A549 (cell line): ENCODE results near the gene KCTD6. TPM values are rescaled to one million over a fixed set of nuclear protein-coding genes. Genes with fewer than 3 reads are reported as not detected.

ENCODE experiments used
- ATAC-seq, 2 experiments: fragments of 200-7000 bp in 1 of 2; fragments of >200 bp in 1 of 2; cut with Nextera tagmentation in 1 of 2; cut with Tn5 transposase in 1 of 2; 3 replicates each; pipeline versions ENCODE4 v1.8.0 to v1.9.1; 2018 to 2020; ENCODE audit warnings: mild to moderate bottlenecking in 1 of 2, moderate library complexity in 1 of 2
- CTCF ChIA-PET: fragments of 300-600 bp; sonication (Branson Sonifier 250); formaldehyde crosslinking; extraction: SDS; loops from one replicate; lab custom pipeline; 2021; ENCODE audit warnings: antibody characterized with exemption, inconsistent platforms; lab: Yijun Ruan, JAX
- POLR2A ChIA-PET: fragments of 350-600 bp; formaldehyde crosslinking; extraction: SDS; loops from one replicate; lab custom pipeline; 2021; ENCODE audit warnings: antibody characterized with exemption, inconsistent platforms; lab: Yijun Ruan, JAX
- DNase-seq, 2 experiments: peaks; one replicate each; pipeline versions ENCODE4 v3.0.0 to v3.0.0-alpha.2; 2011 to 2016; ENCODE audit warnings: low read depth in 1 of 2, low spot score in 1 of 2
- FAIRE-seq: peaks from 2 replicates; lab custom pipeline; 2011; peaks lifted over from hg19 to GRCh38; lab: Jason Lieb, UNC
- H3K27ac ChIP-seq, 2 experiments: fragments of >200 bp; sonication (Bioruptor Twin); formaldehyde crosslinking; 3 replicates each; pipeline ENCODE4 v1.5.1; 2016 to 2017
- H3K4me1 ChIP-seq: fragments of >200 bp; sonication (Bioruptor Twin); formaldehyde crosslinking; 3 replicates; pipeline ENCODE4 v1.6.1; 2016
- H3K4me2 ChIP-seq: fragments of >200 bp; sonication (Bioruptor Twin); formaldehyde crosslinking; 3 replicates; pipeline ENCODE4 v1.6.1; 2016
- H3K4me3 ChIP-seq: fragments of >200 bp; sonication (Bioruptor Twin); formaldehyde crosslinking; 3 replicates; pipeline ENCODE4 v1.5.1; 2016
- H3K9me3 ChIP-seq: fragments of >200 bp; sonication (Bioruptor Twin); formaldehyde crosslinking; 3 replicates; pipeline ENCODE4 v1.6.1; 2016
- ATOH8 ChIP-seq: fragments of 250-450 bp; sonication (Bioruptor Pico); IDR thresholded peaks from 2 replicates; pipeline ENCODE4 v1.5.0; 2020; ENCODE audit warnings: low read depth, mild to moderate bottlenecking, moderate library complexity
- CBX2 ChIP-seq: fragments of 200-600 bp; sonication (generic); IDR thresholded peaks from 2 replicates; pipeline ENCODE4 v1.6.1; 2016; ENCODE audit warnings: low read depth, mild to moderate bottlenecking, borderline replicate concordance
- CHD2 ChIP-seq: fragments of 150-350 bp; IDR thresholded peaks from 2 replicates; pipeline ENCODE4 v1.6.1; 2014; ENCODE audit warnings: low read length; ENCODE audit not compliant: partially characterized antibody
- EHMT2 ChIP-seq: fragments of 200-600 bp; sonication (generic); IDR thresholded peaks from 2 replicates; pipeline ENCODE4 v1.6.1; 2016; ENCODE audit warnings: antibody characterized with exemption, low read depth, mild to moderate bottlenecking, moderate library complexity
- ELK1 ChIP-seq: fragments of 150-350 bp; IDR thresholded peaks from 2 replicates; pipeline ENCODE4 v1.6.1; 2014; ENCODE audit warnings: low read depth, mild to moderate bottlenecking, low read length
- EP300 ChIP-seq, 2 experiments: fragments of >200 bp; sonication (Bioruptor Twin); formaldehyde crosslinking; IDR thresholded peaks; 2 replicates in 1 of 2; 3 replicates in 1 of 2; pipeline ENCODE4 v1.6.1; 2016 to 2017
- HES2 ChIP-seq: fragments of >200 bp; sonication (Bioruptor Twin); formaldehyde crosslinking; IDR thresholded peaks from 2 replicates; pipeline ENCODE4 v1.6.1; 2016
- HEYL ChIP-seq: fragments of 250-450 bp; sonication (Bioruptor Pico); IDR thresholded peaks from 2 replicates; pipeline ENCODE4 v1.8.0; 2021; ENCODE audit warnings: mild to moderate bottlenecking, moderate library complexity
- MAFK ChIP-seq: fragments of 450-650 bp; IDR thresholded peaks from 2 replicates; pipeline ENCODE4 v1.6.1; 2014; ENCODE audit not compliant: partially characterized antibody
- MAZ ChIP-seq: fragments of 150-350 bp; IDR thresholded peaks from 2 replicates; pipeline ENCODE4 v1.6.1; 2014; ENCODE audit warnings: antibody characterized with exemption, low read depth, low read length, borderline replicate concordance
- MYC ChIP-seq: IDR thresholded peaks from 2 replicates; pipeline ENCODE4 v1.6.1; 2012; ENCODE audit warnings: mild to moderate bottlenecking, inconsistent platforms, low read length, improper control_type of control experiment, borderline replicate concordance
- NFE2L2 ChIP-seq: fragments of 150-350 bp; conservative IDR thresholded peaks from 2 replicates; pipeline ENCODE4 v1.6.1; 2014; ENCODE audit warnings: low read length
- NPAS2 ChIP-seq: fragments of 250-450 bp; sonication (Bioruptor Pico); IDR thresholded peaks from 2 replicates; pipeline ENCODE4 v1.8.0; 2022; ENCODE audit warnings: mild to moderate bottlenecking, moderate library complexity, borderline replicate concordance
- PHF8 ChIP-seq: fragments of 200-600 bp; sonication (generic); IDR thresholded peaks from 2 replicates; pipeline ENCODE4 v1.6.1; 2016; ENCODE audit warnings: low read depth, mild to moderate bottlenecking, antibody characterized with exemption, moderate library complexity, borderline replicate concordance
- RAD21 ChIP-seq, 2 experiments: fragments of >200 bp in 1 of 2; sonication (Bioruptor Twin) in 1 of 2; formaldehyde crosslinking in 1 of 2; IDR thresholded peaks in 1 of 2; conservative IDR thresholded peaks in 1 of 2; 2 replicates in 1 of 2; 3 replicates in 1 of 2; pipeline ENCODE4 v1.6.1; 2012 to 2018; ENCODE audit warnings: inconsistent platforms in 1 of 2
- RARB ChIP-seq: fragments of 250-450 bp; sonication (Bioruptor Pico); IDR thresholded peaks from 2 replicates; pipeline ENCODE4 v1.8.0; 2021; ENCODE audit warnings: mild to moderate bottlenecking, moderate library complexity
- RNF2 ChIP-seq: fragments of 200-600 bp; sonication (generic); IDR thresholded peaks from 2 replicates; pipeline ENCODE4 v1.6.1; 2016; ENCODE audit warnings: low read depth, mild to moderate bottlenecking, antibody characterized with exemption, moderate library complexity, borderline replicate concordance
- TP53 ChIP-seq: fragments of 250-450 bp; sonication (Bioruptor Pico); IDR thresholded peaks from 2 replicates; pipeline ENCODE4 v1.5.0; 2021; ENCODE audit warnings: mild to moderate bottlenecking, moderate library complexity
- ZFP36 ChIP-seq: fragments of 450-650 bp; IDR thresholded peaks from 2 replicates; pipeline ENCODE4 v1.6.1; 2014; ENCODE audit warnings: borderline replicate concordance; ENCODE audit not compliant: partially characterized antibody
- WGBS: methylation state at CpG from one replicate; pipeline ENCODE4 v1.1.6; 2017; ENCODE audit errors: missing lambda C conversion rate; 5-methylcytosine and 5-hydroxymethylcytosine counted together
- polyA plus RNA-seq, 4 experiments: library from polyadenylated mRNA; depleted of rRNA in 3 of 4; stranded (reverse); fragments of >200 nt; fragmentation: RNase III in 1 of 4; extraction: RNeasy Plus Mini Kit Qiagen cat#74134 plus additional on column Dnase treatment in 1 of 4; gene quantifications; 2 replicates in 3 of 4; 3 replicates in 1 of 4; pipeline ENCODE4 v1.2.3, GENCODE V29; 2011 to 2017

KCTD6 gene
- polyA plus RNA-seq, 2 of the 4 experiments (the other 2 are of a cell fraction): 8.1 to 24.4 TPM

- ATAC-seq (no peak), DNase-seq (no peak), FAIRE-seq (no peak)
- H3K27ac ChIP-seq: no peak overlapping the region
- peaks cover 5% of the 10 kb centered on the region; the same call in 1 of the 3 replicates for H3K4me1 ChIP-seq
- no peak overlapping the region for H3K4me2 ChIP-seq
- ChIA-PET POLR2A (no interaction called here), CTCF (interaction anchor here (0.9 to 1.9 kb wide), 2 partner anchors 11 kb away, joined by 3 to 7 read pairs; partner anchors contain the start of gene KCTD6)
- 48% methylated on average over 2 of the region's 2 CpGs for WGBS
- no peak overlapping the region for H3K4me3 ChIP-seq
- peaks cover 10% of the 10 kb centered on the region for H3K9me3 ChIP-seq
- TF ChIP-seq RARB (CRISPR knock-in tag) (no peak), EP300 (IDR thresholded peaks at IDR 0.05) (no peak), MAZ (no peak), HEYL (CRISPR knock-in tag) (no peak), PHF8 (no peak), MAFK (no peak), HES2 (no peak), TP53 (CRISPR knock-in tag) (no peak), RAD21 (conservative IDR thresholded peaks at IDR 0.05 in 1 of 2, IDR thresholded peaks at IDR 0.05 in 1 of 2) (no peak), ELK1 (no peak), RNF2 (no peak), CBX2 (no peak)
Measured at GRCh38 chr3:58480309-58480708, 11.6 kb upstream of the KCTD6 start.

- POLR2A ChIA-PET: no interaction called here
- H3K27ac ChIP-seq: no peak overlapping the region
- CTCF ChIA-PET: interaction anchor here (0.8 to 2.1 kb wide), 5 partner anchors 8 to 176 kb away, joined by 3 to 10 read pairs (median 8); partner anchors contain the start of genes HTD2 and KCTD6
- H3K9me3 ChIP-seq: peaks cover 10% of the 10 kb centered on the region
- no peak overlapping the region for H3K4me3 ChIP-seq
- peaks cover 13% of the 10 kb centered on the region for H3K4me1 ChIP-seq
- TF ChIP-seq ZFP36 (no peak), HEYL (CRISPR knock-in tag) (no peak), EHMT2 (no peak), CHD2 (no peak), MYC (no peak), RARB (CRISPR knock-in tag) (no peak), NFE2L2 (no peak), ELK1 (no peak), ATOH8 (no peak), NPAS2 (CRISPR knock-in tag) (no peak)
- no peak overlapping the region for H3K4me2 ChIP-seq
- no peak for DNase-seq
- WGBS: 86% methylated on average over 8 of the region's 8 CpGs
- ATAC-seq: no peak
- FAIRE-seq: no peak
Measured at GRCh38 chr3:58482917-58483636, 8.8 kb upstream of the KCTD6 start.
